Stomach (tissue), 9 donors: ENCODE data around the gene PRR32. TPM values are rescaled to one million over a fixed set of nuclear protein-coding genes. Genes with fewer than 3 reads are reported as not detected.

Experiments used
- DNase-seq, 2 donors: peaks; one replicate each; pipeline versions ENCODE4 v3.0.0 to v3.0.0-alpha.2; 2013 to 2019
- H3K27ac ChIP-seq, 5 donors: fragments of 200-600 bp in 4 of 5; sonication (generic) in 4 of 5; one replicate each; pipeline ENCODE4 v1.5.1; 2013 to 2019; ENCODE audit warnings: mild to moderate bottlenecking in 1 of 5, moderate library complexity in 1 of 5
- H3K27me3 ChIP-seq, 3 donors: fragments of 200-600 bp; sonication (generic); one replicate each; pipeline ENCODE4 v1.5.1; 2017 to 2019; ENCODE audit warnings: mixed run types in 1 of 3
- H3K36me3 ChIP-seq, 4 donors: fragments of 200-600 bp; sonication (generic); 1 replicate in 3 of 4; 2 replicates in 1 of 4; pipeline ENCODE4 v1.5.1; 2016 to 2019
- H3K4me1 ChIP-seq, 4 donors: fragments of 200-600 bp; sonication (generic); one replicate each; pipeline ENCODE4 v1.5.1; 2016 to 2019
- H3K4me3 ChIP-seq, 4 donors: fragments of 200-600 bp; sonication (generic) in 3 of 4; one replicate each; pipeline ENCODE4 v1.5.1; 2016 to 2019; ENCODE audit warnings: mild to moderate bottlenecking in 1 of 4
- H3K9me3 ChIP-seq, 4 donors: fragments of 200-600 bp; sonication (generic); one replicate each; pipeline ENCODE4 v1.5.1; 2016 to 2019
- EP300 ChIP-seq: sonication (generic); formaldehyde crosslinking; IDR thresholded peaks from one replicate; pipeline ENCODE4 v1.6.1; 2017; ENCODE audit warnings: antibody characterized with exemption
- POLR2A ChIP-seq, 4 donors: fragments of 450-650 bp; IDR thresholded peaks; one replicate each; pipeline ENCODE4 v1.6.1; 2016; ENCODE audit warnings: antibody characterized with exemption in 4 of 4, control low read depth in 2 of 4, mild to moderate bottlenecking in 1 of 4, moderate library complexity in 1 of 4
- POLR2AphosphoS5 ChIP-seq, 3 donors: sonication (generic); formaldehyde crosslinking; IDR thresholded peaks; one replicate each; pipeline ENCODE4 v1.6.1; 2016; ENCODE audit warnings: antibody characterized with exemption in 3 of 3
- WGBS, 5 donors: extraction: QIAGEN DNeasy Blood & Tissue Kit in 3 of 5; methylation state at CpG; one replicate each; pipeline versions ENCODE4 v1.1.5 to v1.1.7; 2013 to 2018; 5-methylcytosine and 5-hydroxymethylcytosine counted together
- intact Hi-C: fragments of 100-400 bp; cut with DNase I; formaldehyde crosslinking; loops from one replicate; pipeline ENCODE4 v1.15.1; 2023; ENCODE audit warnings: low total_unique reads
- polyA plus RNA-seq, 3 donors: library from polyadenylated mRNA; stranded (reverse); fragments of 200-250 nt; gene quantifications; one replicate each; pipeline ENCODE4 v1.2.3, GENCODE V29; 2013
- total RNA-seq, 5 donors: library from RNA; depleted of rRNA; stranded (reverse); fragments of >200 nt; gene quantifications; one replicate each; pipeline versions ENCODE4 v1.1.0 to v1.2.3, GENCODE V29; 2014 to 2016
- TF ChIP-seq, protein P1 (sequence below), 7 experiments: fragments of 450-650 bp in 4 of 7; fragments of 200-600 bp in 3 of 7; sonication (generic) in 3 of 7; IDR thresholded peaks; one replicate each; pipeline ENCODE4 v1.5.1; 2016 to 2019; ENCODE audit warnings: antibody characterized with exemption in 7 of 7, control low read depth in 2 of 7, mild to moderate bottlenecking in 1 of 7
- donor health status: healthy with polysubstance abuse.
- donor health status: Bipolar disorder and iron deficiency.
- donor health status: healthy.

PRR32 gene
- total and polyA plus RNA-seq, 8 donors, result not detected

DNA sequence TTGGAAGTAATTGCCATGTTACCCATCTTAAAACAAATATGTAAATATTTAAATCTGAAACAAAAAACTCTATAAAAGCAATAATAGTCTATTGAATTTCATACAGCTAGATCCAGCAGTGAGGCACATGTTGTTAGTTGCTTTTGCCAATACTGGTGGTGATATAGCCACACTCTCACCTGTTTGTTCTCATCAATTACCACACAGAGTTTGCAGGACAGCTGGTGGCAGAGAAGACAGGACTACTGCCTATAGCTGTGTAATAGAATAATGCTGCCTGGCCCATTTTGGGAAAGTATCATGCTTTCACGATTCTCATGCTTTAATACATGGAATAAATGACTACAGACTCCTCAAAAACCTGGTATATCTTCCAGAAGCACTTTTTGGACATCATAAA, 3.7 kb upstream of the PRR32 start:
- DNase-seq, result no peak
- no peaks in the 10 kb centered on the region for H3K27me3 ChIP-seq
- WGBS, 5 donors, result 11 to 35% (median 26%) methylated on average over 1 of the region's 1 CpG
- intact Hi-C loops, result no loop called here
- TF ChIP-seq, protein P1, sequence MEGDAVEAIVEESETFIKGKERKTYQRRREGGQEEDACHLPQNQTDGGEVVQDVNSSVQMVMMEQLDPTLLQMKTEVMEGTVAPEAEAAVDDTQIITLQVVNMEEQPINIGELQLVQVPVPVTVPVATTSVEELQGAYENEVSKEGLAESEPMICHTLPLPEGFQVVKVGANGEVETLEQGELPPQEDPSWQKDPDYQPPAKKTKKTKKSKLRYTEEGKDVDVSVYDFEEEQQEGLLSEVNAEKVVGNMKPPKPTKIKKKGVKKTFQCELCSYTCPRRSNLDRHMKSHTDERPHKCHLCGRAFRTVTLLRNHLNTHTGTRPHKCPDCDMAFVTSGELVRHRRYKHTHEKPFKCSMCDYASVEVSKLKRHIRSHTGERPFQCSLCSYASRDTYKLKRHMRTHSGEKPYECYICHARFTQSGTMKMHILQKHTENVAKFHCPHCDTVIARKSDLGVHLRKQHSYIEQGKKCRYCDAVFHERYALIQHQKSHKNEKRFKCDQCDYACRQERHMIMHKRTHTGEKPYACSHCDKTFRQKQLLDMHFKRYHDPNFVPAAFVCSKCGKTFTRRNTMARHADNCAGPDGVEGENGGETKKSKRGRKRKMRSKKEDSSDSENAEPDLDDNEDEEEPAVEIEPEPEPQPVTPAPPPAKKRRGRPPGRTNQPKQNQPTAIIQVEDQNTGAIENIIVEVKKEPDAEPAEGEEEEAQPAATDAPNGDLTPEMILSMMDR (IDR thresholded peaks at IDR 0.05), result no peak
- TF ChIP-seq EP300 (no peak), POLR2A (IDR thresholded peaks at IDR 0.05) (no peak), POLR2AphosphoS5 (IDR thresholded peaks at IDR 0.05) (no peak)
- no peak overlapping the region for H3K27ac ChIP-seq
- H3K9me3 ChIP-seq, result no peaks in the 10 kb centered on the region
- no peak overlapping the region for H3K4me3 ChIP-seq
- H3K4me1 ChIP-seq, result no peaks in the 10 kb centered on the region
- no peaks in the 10 kb centered on the region for H3K36me3 ChIP-seq

DNA sequence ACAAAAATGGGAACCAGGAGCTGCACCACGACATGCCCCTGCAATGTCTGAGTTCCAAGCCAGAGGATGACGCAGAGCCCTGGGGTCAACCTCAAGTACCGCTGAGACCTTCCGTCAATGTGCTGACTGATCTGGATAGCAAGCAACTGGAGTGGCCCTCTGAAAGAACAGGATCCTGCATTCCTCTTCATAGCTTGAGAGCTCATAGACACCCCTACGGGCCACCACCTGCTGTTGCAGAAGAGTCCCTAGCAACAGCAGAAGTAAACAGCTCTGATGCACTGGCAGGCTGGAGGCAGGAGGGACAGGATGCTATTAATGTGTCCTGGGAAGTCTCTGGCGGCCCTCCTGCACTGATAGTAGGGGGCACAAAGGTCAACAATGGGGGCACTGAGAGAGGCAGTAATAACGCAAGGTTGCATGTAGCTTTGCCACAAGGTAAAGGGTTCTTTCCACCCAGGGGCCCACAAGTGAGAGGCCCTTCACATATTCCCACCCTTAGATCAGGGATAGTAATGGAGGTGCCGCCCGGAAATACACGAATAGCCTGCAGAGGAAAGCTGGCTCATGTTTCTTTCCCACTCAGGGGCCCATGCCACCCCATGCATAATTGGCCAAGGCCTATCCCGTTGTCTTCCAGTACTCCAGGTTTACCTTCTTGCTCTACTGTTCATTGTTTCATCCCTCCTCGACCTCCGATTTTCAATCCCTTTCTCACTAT, 1.3 kb downstream of the PRR32 start:
- WGBS, 5 donors, result 68 to 81% (median 73%) methylated on average over 11 to 13 of the region's 13 CpGs
- TF ChIP-seq POLR2AphosphoS5 (IDR thresholded peaks at IDR 0.05) (no peak), POLR2A (IDR thresholded peaks at IDR 0.05) (no peak), EP300 (no peak)
- TF ChIP-seq, protein P1 (IDR thresholded peaks at IDR 0.05), result no peak
- no peaks in the 10 kb centered on the region for H3K4me1 ChIP-seq
- H3K9me3 ChIP-seq, result no peaks in the 10 kb centered on the region
- DNase-seq, result no peak
- no peak overlapping the region for H3K4me3 ChIP-seq
- no peak overlapping the region for H3K27ac ChIP-seq
- intact Hi-C loops, result no loop called here
- no peaks in the 10 kb centered on the region for H3K36me3 ChIP-seq
- H3K27me3 ChIP-seq, result no peaks in the 10 kb centered on the region

DNA sequence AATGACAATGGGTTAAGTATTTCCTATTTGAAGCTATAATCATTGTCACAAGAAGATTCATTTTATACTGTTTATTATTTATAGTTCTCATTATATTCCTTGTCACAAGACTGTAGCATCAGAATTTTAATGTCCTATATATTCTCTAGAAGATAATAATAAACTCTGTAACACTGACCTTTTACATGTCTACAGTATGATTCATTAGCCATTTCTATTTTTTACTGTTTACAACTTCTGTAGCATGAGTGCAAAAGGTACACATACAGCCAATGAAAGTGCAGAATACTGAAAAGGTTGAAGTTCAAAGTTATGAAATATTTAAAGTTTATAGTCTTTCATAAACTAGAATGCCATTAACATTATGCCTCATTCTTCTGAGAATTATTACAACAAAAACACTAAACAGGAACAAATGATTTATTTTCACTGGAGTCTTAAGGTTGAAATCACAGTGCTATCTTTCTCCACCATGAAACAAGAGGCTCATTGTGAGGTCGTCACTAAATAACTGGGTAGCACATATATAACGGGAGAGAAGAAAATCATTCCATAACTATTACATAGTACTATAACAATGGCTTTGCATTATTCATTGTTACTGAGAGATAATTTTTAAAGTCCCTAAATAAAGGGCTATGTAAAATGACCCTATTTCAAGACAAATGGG, 4.9 kb downstream of the PRR32 start:
- Histone ChIP-seq H3K4me1 (no peaks in the 10 kb centered on the region), H3K27ac (no peak overlapping the region), H3K36me3 (no peaks in the 10 kb centered on the region), H3K27me3 (no peaks in the 10 kb centered on the region), H3K4me3 (no peak overlapping the region), H3K9me3 (no peaks in the 10 kb centered on the region)
- no peak for DNase-seq
- WGBS, 5 donors, result 44 to 76% (median 55%) methylated on average over 2 of the region's 2 CpGs
- no peak for TF ChIP-seq EP300
- TF ChIP-seq, protein P1 (IDR thresholded peaks at IDR 0.05), result no peak
- no peak for TF ChIP-seq POLR2AphosphoS5 (IDR thresholded peaks at IDR 0.05)
- TF ChIP-seq POLR2A (IDR thresholded peaks at IDR 0.05), result no peak
- intact Hi-C loops, result no loop called here

DNA sequence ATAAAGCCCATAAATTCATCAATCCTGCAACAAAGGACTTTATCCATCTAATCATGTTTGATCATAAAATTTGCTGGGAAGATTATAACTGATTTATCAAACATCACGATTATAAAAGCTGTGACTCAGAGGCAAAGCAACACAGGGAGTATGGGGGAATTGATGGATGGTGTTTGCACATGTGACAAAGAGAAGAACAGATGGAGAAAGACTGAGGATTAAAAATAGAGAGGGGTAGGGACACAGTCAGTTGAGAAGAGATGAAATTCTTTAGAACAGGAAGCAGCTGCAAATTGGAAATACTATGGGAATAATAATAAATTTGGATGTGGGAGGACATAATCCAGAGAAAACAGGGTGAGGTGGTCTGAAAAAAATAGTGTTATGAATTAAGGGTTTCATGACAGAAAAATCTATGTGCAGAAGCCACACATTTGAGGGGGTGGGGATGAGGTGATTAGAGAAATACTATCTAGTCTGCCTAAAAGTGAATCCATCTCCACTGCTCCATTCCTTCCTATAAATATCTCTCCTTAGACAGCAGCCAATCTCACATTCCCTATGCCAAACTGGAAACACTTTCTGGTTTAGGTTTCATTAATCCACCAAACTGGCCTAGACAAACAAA, 6.2 kb downstream of the PRR32 start:
- intact Hi-C loops, result no loop called here
- 22 to 28% (median 22%) methylated on average over 1 of the region's 1 CpG for WGBS, 5 donors

More for the DNA sequence above, 6.2 kb downstream of the PRR32 start:
- no peak for DNase-seq
- Histone ChIP-seq H3K4me3 (no peak overlapping the region), H3K27ac (no peak overlapping the region), H3K36me3 (no peaks in the 10 kb centered on the region), H3K9me3 (no peaks in the 10 kb centered on the region), H3K4me1 (no peaks in the 10 kb centered on the region), H3K27me3 (no peaks in the 10 kb centered on the region)
- TF ChIP-seq POLR2A (IDR thresholded peaks at IDR 0.05) (no peak), EP300 (no peak)
- TF ChIP-seq, protein P1 (IDR thresholded peaks at IDR 0.05), result no peak
